Measurements from ENCODE around the gene TYROBP.

DNA sequence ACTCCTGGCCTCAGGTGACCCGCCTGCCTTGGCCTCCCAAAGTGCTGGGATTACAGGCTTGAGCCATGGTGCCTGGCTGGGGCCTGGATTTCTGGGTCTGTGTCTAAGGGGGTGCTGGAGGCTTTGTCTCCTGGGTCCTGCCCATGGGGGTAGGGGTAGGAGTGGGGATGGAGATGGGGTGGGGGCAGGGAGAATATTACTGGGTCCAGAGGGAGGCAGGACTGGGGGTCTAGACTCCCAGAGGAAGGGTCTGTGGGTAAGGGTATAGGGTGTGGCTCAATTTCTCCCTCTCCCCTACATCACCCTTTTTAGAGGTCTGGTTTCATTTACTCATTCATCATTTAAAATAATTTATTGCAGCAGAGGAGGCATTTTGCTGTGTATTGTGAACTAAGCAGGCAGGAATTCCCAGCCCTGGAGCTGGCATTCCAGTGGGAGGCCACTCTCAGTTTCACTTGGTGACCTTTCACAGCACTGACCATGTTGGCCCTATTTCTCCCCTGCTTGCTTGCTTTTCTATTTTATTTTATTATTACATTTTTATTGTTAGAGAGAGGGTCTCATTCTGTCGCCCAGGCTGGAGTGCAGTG, 6.9 kb downstream of the TYROBP start:
- TF ChIP-seq, protein P1, sequence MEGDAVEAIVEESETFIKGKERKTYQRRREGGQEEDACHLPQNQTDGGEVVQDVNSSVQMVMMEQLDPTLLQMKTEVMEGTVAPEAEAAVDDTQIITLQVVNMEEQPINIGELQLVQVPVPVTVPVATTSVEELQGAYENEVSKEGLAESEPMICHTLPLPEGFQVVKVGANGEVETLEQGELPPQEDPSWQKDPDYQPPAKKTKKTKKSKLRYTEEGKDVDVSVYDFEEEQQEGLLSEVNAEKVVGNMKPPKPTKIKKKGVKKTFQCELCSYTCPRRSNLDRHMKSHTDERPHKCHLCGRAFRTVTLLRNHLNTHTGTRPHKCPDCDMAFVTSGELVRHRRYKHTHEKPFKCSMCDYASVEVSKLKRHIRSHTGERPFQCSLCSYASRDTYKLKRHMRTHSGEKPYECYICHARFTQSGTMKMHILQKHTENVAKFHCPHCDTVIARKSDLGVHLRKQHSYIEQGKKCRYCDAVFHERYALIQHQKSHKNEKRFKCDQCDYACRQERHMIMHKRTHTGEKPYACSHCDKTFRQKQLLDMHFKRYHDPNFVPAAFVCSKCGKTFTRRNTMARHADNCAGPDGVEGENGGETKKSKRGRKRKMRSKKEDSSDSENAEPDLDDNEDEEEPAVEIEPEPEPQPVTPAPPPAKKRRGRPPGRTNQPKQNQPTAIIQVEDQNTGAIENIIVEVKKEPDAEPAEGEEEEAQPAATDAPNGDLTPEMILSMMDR (conservative IDR thresholded peaks at IDR 0.05; ENCODE audit: low read length) = no peak
- TF ChIP-seq EZH2phosphoT487 (IDR thresholded peaks at IDR 0.05; ENCODE audit: borderline replicate concordance) = no peak

Data from Loucy (cell line).